ENCODE results near the gene WNK2.

- TF ChIP-seq, protein P1, sequence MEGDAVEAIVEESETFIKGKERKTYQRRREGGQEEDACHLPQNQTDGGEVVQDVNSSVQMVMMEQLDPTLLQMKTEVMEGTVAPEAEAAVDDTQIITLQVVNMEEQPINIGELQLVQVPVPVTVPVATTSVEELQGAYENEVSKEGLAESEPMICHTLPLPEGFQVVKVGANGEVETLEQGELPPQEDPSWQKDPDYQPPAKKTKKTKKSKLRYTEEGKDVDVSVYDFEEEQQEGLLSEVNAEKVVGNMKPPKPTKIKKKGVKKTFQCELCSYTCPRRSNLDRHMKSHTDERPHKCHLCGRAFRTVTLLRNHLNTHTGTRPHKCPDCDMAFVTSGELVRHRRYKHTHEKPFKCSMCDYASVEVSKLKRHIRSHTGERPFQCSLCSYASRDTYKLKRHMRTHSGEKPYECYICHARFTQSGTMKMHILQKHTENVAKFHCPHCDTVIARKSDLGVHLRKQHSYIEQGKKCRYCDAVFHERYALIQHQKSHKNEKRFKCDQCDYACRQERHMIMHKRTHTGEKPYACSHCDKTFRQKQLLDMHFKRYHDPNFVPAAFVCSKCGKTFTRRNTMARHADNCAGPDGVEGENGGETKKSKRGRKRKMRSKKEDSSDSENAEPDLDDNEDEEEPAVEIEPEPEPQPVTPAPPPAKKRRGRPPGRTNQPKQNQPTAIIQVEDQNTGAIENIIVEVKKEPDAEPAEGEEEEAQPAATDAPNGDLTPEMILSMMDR (IDR thresholded peaks at IDR 0.05), result no peak
- TF ChIP-seq POLR2A (IDR thresholded peaks at IDR 0.05), result no peak
Measured at GRCh38 chr9:93225417-93225816, 41.5 kb downstream of the WNK2 start.

Data from adrenal gland (tissue), 5 donors.